Ascending aorta (tissue), 2 donors: ENCODE data around the gene ADAMTS15. TPM values are rescaled to one million over a fixed set of nuclear protein-coding genes. Genes with fewer than 3 reads are reported as not detected.

Experiments used
- DNase-seq, 2 donors: peaks; one replicate each; pipeline ENCODE4 v3.0.0-alpha.2; 2019; ENCODE audit warnings: low spot score in 2 of 2
- H3K27ac ChIP-seq, 2 donors: fragments of 200-600 bp; sonication (generic); one replicate each; pipeline ENCODE4 v1.5.1; 2016 to 2017; ENCODE audit warnings: mild to moderate bottlenecking in 1 of 2
- H3K27me3 ChIP-seq: fragments of 200-600 bp; sonication (generic); one replicate; pipeline ENCODE4 v1.5.1; 2017
- H3K36me3 ChIP-seq, 2 donors: fragments of 200-600 bp; sonication (generic); one replicate each; pipeline ENCODE4 v1.5.1; 2016
- H3K4me1 ChIP-seq, 2 donors: fragments of 200-600 bp; sonication (generic); one replicate each; pipeline ENCODE4 v1.5.1; 2016 to 2017; ENCODE audit warnings: mild to moderate bottlenecking in 1 of 2
- H3K4me3 ChIP-seq, 2 donors: fragments of 200-600 bp; sonication (generic); one replicate each; pipeline ENCODE4 v1.5.1; 2016 to 2017; ENCODE audit warnings: mild to moderate bottlenecking in 1 of 2
- H3K9me3 ChIP-seq, 2 donors: fragments of 200-600 bp; sonication (generic); one replicate each; pipeline ENCODE4 v1.5.1; 2016
- intact Hi-C: fragments of 100-400 bp; cut with DNase I; formaldehyde crosslinking; loops from one replicate; pipeline ENCODE4 v1.15.1; 2023
- total RNA-seq: library from RNA; depleted of rRNA; stranded (reverse); fragments of >200 nt; gene quantifications from one replicate; pipeline ENCODE4 v1.1.0, GENCODE V29; 2016
- TF ChIP-seq, protein P1 (sequence below), 3 experiments: fragments of 200-600 bp in 2 of 3; fragments of 450-650 bp in 1 of 3; sonication (generic) in 2 of 3; IDR thresholded peaks; one replicate each; pipeline ENCODE4 v1.5.1; 2016 to 2019; ENCODE audit warnings: antibody characterized with exemption in 3 of 3, mild to moderate bottlenecking in 1 of 3, moderate library complexity in 1 of 3

ADAMTS15 gene
- total RNA-seq, 1 donor from 2014 or later, result 20.4 TPM

DNA sequence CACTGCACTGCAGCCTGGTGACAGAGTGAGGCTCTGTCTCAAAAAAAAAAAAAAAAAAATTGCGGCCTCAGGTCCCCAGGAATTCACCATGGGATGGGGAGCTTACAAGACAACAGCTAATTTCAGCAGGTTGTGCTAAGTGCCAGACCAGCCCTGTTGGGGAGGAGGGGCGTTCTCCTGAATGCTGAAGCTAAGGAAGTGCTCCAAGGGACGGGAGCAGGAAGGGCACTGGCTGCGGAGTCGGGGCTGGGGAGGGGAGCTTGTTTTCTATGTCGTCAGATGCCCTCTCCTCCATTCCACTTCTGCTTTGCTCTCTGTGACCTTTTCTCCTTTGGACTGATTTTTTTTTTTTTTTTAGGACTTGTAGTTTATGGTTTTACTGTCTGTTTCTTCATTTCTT lies 4.5 kb downstream of the ADAMTS15 start:
- Histone ChIP-seq H3K27ac (no peak overlapping the region), H3K36me3 (no peaks in the 10 kb centered on the region), H3K4me1 (peaks cover 14 to 27% of the 10 kb centered on the region in 2 donors), H3K4me3 (no peak overlapping the region), H3K27me3 (no peaks in the 10 kb centered on the region), H3K9me3 (no peaks in the 10 kb centered on the region)
- DNase-seq, result no peak
- TF ChIP-seq, protein P1, sequence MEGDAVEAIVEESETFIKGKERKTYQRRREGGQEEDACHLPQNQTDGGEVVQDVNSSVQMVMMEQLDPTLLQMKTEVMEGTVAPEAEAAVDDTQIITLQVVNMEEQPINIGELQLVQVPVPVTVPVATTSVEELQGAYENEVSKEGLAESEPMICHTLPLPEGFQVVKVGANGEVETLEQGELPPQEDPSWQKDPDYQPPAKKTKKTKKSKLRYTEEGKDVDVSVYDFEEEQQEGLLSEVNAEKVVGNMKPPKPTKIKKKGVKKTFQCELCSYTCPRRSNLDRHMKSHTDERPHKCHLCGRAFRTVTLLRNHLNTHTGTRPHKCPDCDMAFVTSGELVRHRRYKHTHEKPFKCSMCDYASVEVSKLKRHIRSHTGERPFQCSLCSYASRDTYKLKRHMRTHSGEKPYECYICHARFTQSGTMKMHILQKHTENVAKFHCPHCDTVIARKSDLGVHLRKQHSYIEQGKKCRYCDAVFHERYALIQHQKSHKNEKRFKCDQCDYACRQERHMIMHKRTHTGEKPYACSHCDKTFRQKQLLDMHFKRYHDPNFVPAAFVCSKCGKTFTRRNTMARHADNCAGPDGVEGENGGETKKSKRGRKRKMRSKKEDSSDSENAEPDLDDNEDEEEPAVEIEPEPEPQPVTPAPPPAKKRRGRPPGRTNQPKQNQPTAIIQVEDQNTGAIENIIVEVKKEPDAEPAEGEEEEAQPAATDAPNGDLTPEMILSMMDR (IDR thresholded peaks at IDR 0.05), result no peak
- intact Hi-C loops, result no loop called here

DNA sequence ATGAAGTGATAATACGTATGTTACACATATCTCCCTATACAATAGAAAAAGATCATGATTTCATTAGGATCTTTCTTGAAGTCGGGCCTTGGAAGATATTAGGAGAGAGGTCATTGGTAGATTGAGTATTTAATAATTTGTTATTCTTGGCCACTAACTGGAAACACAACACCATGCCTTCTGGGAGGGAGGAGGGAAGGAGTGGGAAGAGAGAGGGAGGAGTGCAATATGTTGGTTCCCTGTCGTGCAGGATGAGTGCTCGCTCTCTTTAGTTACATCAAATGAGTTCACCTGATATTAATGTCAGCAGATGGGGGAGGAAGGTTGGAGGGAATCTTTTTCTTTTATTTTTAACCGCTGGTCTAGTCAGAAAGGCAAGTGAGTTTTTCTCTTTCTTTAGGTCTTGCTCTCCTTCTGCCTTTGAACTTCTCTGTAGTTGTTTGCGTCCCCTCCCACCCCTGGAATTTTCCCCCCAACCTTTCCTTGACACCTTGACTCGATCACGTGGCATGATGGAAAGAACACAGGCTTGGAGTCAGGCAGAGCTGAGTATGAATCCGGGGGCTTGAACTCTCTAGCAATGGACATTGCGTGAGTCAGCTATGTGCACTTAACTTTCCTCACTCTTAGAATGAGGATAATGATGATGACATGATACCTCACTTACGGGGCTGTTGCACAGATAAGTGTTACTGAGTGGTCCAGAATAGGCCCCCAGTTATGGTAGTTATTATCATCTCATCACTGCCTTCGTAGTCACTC lies 6.2 kb downstream of the ADAMTS15 start:
- H3K4me1 ChIP-seq, result peaks cover 14 to 25% of the 10 kb centered on the region in 2 donors
- TF ChIP-seq, protein P1 (IDR thresholded peaks at IDR 0.05), result no peak
- H3K9me3 ChIP-seq, result no peaks in the 10 kb centered on the region

DNA sequence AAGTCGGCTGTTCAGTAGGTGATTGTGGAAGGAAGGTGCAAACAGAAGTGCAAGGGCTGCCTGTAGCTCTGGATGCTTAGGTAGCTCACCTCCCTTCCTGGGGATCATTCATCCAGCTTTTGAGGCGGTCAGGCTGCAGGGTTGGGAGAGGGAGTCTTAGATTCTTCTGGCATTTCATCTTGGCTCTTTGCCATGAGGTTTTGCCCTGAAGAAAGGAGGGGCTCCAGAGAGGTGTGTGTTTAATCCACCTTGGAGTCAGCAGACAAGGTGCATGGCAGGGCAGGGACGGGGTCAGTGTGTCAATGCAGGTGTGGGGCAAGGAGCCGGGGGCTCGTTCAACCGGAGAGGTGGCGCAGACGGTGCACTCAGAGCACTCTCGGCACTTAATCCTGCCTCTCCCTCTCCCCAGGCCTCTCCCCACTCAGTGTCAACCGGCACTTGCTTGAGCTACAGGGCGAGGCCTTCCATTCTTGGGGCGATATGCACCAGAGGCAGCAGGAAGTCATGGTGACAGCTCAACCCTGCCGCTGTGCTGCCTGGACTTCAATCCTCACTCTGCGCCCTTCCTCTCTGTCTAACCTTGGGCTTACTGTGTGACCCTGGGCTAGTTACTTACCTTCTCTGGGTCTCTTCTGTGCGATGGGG lies 7.2 kb downstream of the ADAMTS15 start:
- Histone ChIP-seq H3K27me3 (no peaks in the 10 kb centered on the region), H3K9me3 (no peaks in the 10 kb centered on the region), H3K36me3 (no peaks in the 10 kb centered on the region), H3K4me3 (no peak overlapping the region), H3K4me1 (peaks cover 11 to 24% of the 10 kb centered on the region in 2 donors), H3K27ac (no peak overlapping the region)
- intact Hi-C loops, result no loop called here
- TF ChIP-seq, protein P1 (IDR thresholded peaks at IDR 0.05), result no peak
- no peak for DNase-seq

More for the DNA sequence above, 6.2 kb downstream of the ADAMTS15 start:
- no peak for DNase-seq
- Histone ChIP-seq H3K36me3 (no peaks in the 10 kb centered on the region), H3K27me3 (no peaks in the 10 kb centered on the region), H3K4me3 (no peak overlapping the region), H3K27ac (no peak overlapping the region)
- intact Hi-C loops, result no loop called here

- TF ChIP-seq, protein P1 (IDR thresholded peaks at IDR 0.05), result no peak
- intact Hi-C loops, result no loop called here
- peaks cover 10 to 18% of the 10 kb centered on the region in 2 donors for H3K4me1 ChIP-seq
- H3K36me3 ChIP-seq, result no peaks in the 10 kb centered on the region
- H3K9me3 ChIP-seq, result no peaks in the 10 kb centered on the region
- no peak overlapping the region for H3K27ac ChIP-seq
- no peak overlapping the region for H3K4me3 ChIP-seq
- H3K27me3 ChIP-seq, result no peaks in the 10 kb centered on the region
- no peak for DNase-seq
Observed at GRCh38 chr11:130456286-130456685, 7.8 kb downstream of the ADAMTS15 start.

GRCh38 chr11:130457623-130458409 lies 9.4 kb downstream of the ADAMTS15 start:
- no peak for DNase-seq
- H3K27me3 ChIP-seq, result no peaks in the 10 kb centered on the region
- TF ChIP-seq, protein P1 (IDR thresholded peaks at IDR 0.05), result no peak
- no peak overlapping the region for H3K27ac ChIP-seq
- intact Hi-C loops, result no loop called here
- H3K4me1 ChIP-seq, result peaks cover 4 to 7% of the 10 kb centered on the region in 2 donors
- no peak overlapping the region for H3K4me3 ChIP-seq
- no peaks in the 10 kb centered on the region for H3K9me3 ChIP-seq
- H3K36me3 ChIP-seq, result peaks cover 8 to 13% of the 10 kb centered on the region in 2 donors
